GM18951 (cell line): Measurements from ENCODE around the gene PRRC1.

Experiments
- POLR2A ChIP-seq: IDR thresholded peaks from 4 replicates; pipeline ENCODE4 v1.6.1; 2011; ENCODE audit warnings: mild to moderate bottlenecking; ENCODE audit not compliant: insufficient read length, insufficient read depth; ENCODE audit errors: extremely low read depth
- in situ Hi-C: fragments of 300-500 bp; cut with MboI; formaldehyde crosslinking; loops from one replicate; pipeline ENCODE4 v1.12.0; 2022; ENCODE audit warnings: low sequenced_read_pairs, mixed read lengths, inconsistent platforms; ENCODE audit not compliant: unreplicated experiment

PRRC1 gene

DNA sequence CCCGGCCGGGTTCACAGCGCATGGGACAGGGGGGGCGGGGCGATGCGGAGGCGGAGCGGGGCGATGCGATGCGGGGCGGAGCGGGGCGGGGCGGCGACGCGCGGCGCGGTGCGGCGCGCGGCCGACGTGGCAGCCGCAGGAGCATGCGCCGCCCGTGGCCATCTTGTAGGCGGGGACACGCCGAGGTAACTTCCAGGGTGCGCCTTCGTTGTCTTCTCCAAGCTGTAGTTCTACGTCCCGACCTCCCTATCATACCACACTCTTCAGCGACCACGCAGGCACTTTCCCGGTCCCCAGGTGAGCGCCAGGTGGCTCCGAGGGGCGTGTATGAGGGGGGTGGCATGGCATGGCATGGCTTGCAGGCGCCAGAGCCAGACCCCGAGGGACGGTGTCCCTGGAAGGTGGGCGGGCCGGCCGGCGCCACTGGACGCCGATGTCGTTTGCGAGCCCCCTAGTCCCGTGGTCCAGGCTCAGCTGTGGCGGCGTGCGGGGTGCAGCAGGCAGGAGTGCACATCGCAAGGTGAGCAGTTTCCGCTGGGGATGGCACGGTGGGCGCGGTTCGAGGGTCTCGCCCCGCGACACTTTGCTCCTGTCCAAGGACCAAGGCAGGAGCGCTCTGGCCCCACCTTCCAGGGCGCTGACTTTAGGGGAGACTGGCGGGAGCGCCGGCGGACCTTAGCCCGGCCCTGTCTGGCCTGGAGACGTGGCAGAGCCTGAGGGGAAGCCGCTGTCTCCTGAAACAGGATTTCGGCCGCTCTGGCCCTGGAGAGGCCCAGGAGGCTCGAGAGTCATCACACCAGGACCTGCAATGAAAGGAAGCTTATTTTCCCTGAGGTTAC, at the start of gene PRRC1:
PRRC1 (plus strand) TSS at position 161 of the 839 bp plus-strand sequence. CDS start 5,840 bp downstream, outside the sequence.
- peak; percentile 82 for TF ChIP-seq POLR2A
- in situ Hi-C loops = no loop called here

DNA sequence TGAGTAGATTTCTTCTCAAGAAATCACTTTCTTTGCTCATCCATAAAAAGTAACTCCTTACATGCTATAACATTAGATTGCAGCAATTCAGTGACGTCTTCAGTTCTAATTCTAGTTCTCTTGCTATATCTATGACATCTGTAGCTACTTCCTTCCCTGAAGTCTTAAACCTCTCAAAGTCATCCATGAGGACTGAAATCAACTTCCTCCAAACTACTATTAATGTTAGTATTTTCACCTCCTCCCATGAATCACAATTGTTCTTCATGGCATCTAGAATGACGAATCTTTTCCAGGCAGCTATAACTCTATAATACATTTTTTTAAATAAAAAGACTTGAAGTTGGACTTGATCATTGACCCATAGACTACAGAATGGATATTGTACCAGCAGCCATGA, 46.2 kb upstream of the PRRC1 start:
- in situ Hi-C loops = no loop called here
- no peak for TF ChIP-seq POLR2A

DNA sequence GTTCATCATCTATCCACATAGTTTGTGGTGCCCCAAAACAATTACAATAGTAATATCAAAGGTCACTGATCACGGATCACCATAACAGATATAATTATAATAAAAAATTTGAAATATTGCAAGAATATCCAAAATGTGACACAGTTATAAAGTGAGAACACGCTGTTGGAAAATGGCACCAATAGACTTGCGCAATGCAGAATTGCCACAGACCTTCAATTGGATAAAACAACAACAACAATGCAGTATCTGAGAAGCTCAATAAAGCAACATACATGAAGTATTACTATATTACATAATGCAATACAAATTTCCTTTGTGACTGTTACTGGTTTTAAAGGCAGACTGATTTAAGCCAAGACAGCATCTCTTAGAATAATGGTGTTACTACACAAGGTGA, 44.7 kb upstream of the PRRC1 start:
- no peak for TF ChIP-seq POLR2A
- in situ Hi-C loops = no loop called here

DNA sequence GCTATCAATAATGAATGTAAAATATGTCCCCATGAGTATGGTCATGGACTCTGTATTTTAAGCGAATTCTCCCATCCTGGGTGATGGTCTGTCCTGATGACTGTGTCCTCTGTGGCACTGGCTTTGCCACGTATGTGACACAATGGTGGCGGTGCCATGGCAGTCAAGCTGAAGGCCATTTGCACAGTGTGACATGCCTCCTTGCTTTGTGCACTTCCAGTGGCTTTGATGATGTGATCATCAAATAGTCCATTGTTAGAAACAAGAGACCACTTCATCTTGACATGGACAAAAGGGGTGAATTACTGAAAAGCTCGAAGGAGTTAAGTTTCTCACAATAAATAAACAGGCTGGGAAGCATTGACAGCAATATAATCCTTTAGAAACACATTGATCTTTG, 31.0 kb upstream of the PRRC1 start:
- in situ Hi-C loops = no loop called here
- TF ChIP-seq POLR2A = no peak

DNA sequence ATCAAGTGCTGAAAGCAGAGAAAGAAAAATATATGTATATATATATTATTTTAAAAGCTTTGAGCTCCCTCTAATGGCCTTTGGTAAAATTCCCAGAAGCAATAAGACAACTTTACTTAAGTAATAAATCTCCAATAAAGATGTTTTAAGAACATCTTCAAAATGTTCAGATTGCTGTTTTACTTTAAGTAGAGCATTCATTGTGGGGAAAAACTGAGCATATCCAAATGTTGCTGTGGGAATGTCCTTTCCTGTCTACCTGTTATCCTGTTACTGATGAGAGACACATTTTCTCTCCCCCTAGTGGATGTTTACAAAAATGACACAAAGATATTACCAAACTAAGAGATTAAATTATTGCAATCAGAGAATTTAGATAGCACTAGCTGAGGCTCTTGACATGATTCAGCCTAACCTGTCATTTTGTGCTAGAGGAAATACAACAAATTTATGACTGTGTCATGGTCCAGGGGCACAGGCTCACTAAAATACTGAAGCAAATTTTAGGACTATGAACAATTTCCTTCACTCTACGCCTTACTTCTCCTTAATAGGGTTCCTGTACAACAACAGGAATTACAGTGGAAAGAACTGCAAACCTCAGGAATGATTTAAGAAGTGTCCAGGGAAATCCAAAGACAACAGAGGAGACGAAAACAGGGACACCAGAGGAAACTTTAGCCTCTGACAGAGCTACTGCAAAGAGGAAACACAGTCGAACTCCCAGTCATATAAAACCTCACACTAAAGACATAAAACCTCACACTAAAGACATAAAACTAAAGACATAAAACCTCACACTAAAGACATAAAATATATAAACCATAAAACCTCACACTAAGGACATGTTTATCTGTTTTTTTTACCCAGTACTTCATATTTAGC, 24.3 kb upstream of the PRRC1 start:
- TF ChIP-seq POLR2A = no peak

DNA sequence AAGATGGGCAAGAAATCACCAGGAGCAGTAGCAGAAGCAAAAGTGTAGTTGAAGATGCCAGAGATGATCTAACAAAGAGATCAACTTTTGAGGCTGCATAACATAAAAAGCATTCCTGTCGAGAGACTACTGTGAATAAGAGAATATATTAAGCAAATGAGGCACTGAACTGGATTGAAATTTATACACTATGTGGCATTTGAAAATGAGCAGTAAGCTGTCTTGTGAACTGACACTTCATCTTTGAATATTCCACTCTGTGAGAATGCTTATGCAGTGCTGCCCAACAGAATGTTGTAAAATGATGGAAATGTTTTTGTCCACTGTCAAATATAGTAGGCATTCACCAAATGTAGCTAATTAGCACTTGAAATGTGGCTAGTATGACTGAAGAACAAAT, 18.9 kb upstream of the PRRC1 start:
- no peak for TF ChIP-seq POLR2A
- in situ Hi-C loops = no loop called here

More for the DNA sequence above, 24.3 kb upstream of the PRRC1 start:
- in situ Hi-C loops = no loop called here

DNA sequence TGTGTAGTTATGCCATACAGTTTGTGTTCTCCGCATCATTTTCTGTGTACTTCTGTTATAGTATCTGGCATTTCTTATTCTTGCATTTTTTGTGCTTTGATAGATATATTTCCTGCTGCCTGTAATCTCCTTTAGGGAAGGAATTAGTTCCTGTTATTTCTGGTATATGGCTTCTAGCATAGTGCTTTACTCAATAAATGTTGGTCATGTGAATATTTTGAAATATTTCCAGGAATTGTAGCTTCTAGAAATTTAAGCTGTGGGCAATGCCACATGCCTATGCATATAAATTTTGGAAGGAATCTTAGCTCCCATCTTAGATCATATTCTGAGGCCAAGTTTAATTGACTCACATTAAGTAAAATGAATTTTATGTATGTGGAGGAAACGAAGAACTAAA, 11.5 kb upstream of the PRRC1 start:
- TF ChIP-seq POLR2A = no peak
- in situ Hi-C loops = no loop called here

DNA sequence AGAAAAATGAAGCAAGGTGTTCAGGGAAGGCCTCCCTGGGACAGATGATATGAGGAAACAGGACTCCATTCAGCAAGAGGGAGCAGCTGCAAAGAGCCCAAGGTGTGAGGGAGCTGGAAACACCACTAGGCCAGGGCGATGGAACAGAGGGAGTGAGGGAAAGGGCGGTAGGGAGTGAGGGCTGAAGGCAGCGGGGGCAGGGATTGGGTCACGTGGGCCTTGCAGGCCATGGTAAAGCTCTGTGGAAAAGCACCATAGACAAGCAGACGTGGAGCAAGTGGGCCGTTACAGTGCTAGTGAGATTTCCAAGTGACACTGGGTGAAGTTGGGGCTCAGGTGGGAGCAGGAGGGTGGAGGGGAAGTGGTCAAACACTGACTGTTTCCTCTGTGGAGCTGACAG, 10.8 kb upstream of the PRRC1 start:
- in situ Hi-C loops = no loop called here
- no peak for TF ChIP-seq POLR2A

DNA sequence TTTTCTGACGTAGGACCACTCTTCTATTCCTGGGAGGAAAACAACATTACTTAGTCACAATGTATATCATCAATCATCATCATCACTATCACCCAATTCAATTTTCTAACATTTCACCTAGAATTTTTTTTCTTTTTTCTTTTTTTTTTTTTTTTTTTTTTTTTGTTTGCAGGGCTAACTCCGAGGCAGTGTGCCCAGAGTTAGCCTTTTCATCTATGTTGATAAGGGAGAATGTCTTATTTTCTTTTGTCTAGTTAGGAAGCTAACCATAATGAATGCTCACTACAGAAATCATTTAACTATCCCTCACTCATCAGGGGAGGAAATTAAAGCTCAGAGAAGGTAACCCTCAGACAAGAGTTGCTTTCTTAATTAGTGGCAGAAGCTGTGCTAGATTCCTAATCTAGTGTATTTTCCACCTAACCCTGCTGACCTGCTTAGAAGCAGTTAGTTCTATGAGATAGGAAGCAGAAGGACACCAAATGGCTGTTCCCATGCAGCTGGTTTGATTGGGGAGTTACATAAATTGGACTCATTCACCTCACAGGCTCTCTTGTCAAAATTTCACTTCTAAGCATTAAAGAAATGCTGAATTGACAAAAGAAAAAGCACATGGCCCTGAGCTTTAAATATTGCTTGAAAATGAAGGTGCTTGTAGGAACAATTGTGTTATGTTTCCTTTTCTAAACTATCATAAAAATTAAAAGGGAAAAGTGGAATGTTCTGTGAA, 8.6 kb upstream of the PRRC1 start:
- TF ChIP-seq POLR2A = no peak
- in situ Hi-C loops = no loop called here

DNA sequence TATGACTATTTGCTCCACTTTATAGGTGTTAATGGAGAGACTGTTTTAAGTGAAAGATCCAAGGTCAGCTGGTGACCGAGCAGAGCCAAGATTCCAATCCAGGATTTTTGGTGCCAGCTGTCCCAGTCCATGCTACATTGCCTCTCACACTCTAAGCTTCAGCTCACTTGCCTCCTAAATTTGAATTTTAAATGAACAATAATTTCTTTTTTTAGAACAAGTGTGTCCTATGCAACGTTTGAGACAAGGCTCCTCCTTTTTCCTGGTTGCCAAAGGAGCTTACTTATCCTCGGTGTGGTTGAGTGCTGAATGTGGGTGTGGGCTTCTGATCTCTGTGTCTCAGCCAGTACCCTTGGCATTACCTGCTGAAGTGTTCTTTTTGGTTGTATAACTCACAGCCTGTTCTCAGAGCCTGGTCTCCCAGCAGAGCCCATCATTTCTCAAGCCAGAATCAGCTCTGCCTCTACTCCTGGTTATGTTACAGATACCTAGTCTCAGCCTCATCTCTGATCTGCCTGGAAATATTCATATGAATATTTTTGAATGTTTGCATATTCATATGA, 4.0 kb upstream of the PRRC1 start:
- TF ChIP-seq POLR2A = no peak
- in situ Hi-C loops = no loop called here

DNA sequence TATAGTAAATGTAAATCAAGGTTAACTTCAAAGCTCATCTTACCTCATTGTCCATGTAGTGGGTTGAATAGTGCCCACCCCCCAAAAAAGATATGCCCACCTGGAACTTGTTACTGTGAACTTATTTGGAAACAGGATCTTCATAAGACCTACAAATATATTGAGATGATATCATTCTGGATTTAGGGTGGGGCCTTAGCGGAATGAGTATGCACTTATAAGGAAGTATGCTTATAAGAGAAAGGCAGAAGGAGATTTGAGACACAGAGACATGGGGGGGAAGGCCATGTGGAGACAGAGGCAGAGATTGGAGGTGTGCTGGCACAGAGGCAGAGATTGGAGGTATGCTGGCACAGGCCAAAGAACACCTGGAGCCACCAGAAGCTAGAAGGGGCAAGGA, 2.6 kb upstream of the PRRC1 start:
- in situ Hi-C loops = no loop called here
- TF ChIP-seq POLR2A = no peak

DNA sequence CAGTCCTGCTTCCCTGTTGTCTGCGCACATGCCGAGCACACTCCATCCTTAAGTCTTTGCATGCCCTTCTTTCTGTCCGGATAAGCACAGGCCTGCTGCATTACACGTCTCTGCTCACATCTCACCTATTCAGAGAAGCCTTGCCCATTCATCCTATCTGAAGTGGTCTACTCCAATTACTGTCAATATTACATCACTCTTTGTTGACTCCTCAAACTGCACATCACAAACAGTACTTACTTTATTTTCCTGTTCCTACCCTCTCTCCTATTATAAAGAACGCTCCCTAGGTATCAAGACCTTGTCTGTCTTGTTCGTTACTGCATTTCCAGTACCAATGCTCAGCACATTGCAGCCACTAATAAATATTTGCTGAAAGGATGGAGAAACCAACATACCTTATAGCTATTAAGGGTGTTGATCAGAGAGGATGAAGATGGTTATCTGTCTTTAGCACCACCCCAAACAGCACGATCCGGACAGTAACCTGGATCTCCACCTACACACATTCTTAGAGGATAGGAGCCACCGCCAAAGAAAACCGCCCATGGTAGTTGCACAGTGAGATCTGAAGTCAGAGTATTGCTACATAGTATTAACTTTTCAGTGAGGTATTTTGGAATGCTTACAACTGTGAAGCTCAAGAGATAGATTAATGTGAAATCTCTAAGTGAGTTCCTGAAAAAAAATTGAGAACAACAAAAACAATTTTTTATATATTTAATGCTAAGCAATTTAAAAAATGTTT, 1.6 kb upstream of the PRRC1 start:
- in situ Hi-C loops = no loop called here
- TF ChIP-seq POLR2A = no peak
